ENCODE measurements around the gene RAB14.

Gene RAB14

GRCh38 chr9:121171236-121171635 lies 30.4 kb downstream of the RAB14 start:
- TF ChIP-seq CTCF (IDR thresholded peaks at IDR 0.05; ENCODE audit: low read depth, low read length): no peak
- no peak for DNase-seq (ENCODE audit: extremely low read depth, low read depth)

- no peak for DNase-seq (ENCODE audit: extremely low read depth, low read depth)
- TF ChIP-seq CTCF (IDR thresholded peaks at IDR 0.05; ENCODE audit: low read depth, low read length): peak; percentile 34
Measured at GRCh38 chr9:121169094-121169601, 32.5 kb downstream of the RAB14 start.

- DNase-seq (ENCODE audit: extremely low read depth, low read depth): no peak
- no peak for TF ChIP-seq CTCF (IDR thresholded peaks at IDR 0.05; ENCODE audit: low read depth, low read length)
Measured at GRCh38 chr9:121168052-121168451, 33.6 kb downstream of the RAB14 start.

GRCh38 chr9:121160025-121160424 lies 41.6 kb downstream of the RAB14 start:
- TF ChIP-seq CTCF (IDR thresholded peaks at IDR 0.05; ENCODE audit: low read depth, low read length): no peak
- DNase-seq (ENCODE audit: extremely low read depth, low read depth): no peak

GRCh38 chr9:121157939-121158338 lies 43.7 kb downstream of the RAB14 start:
- DNase-seq (ENCODE audit: extremely low read depth, low read depth): no peak
- no peak for TF ChIP-seq CTCF (IDR thresholded peaks at IDR 0.05; ENCODE audit: low read depth, low read length)

GRCh38 chr9:121156263-121156731 lies 45.4 kb downstream of the RAB14 start:
- peak; percentile 24 for DNase-seq (ENCODE audit: extremely low read depth, low read depth)
- TF ChIP-seq CTCF (IDR thresholded peaks at IDR 0.05; ENCODE audit: low read depth, low read length): no peak

- no peak for TF ChIP-seq CTCF (IDR thresholded peaks at IDR 0.05; ENCODE audit: low read depth, low read length)
- no peak for DNase-seq (ENCODE audit: extremely low read depth, low read depth)
Measured at GRCh38 chr9:121154782-121155181, 46.9 kb downstream of the RAB14 start.
